K562 (cell line): Measurements from ENCODE around the gene GABRR2. TPM values are rescaled to one million over a fixed set of nuclear protein-coding genes. Genes with fewer than 3 reads are reported as not detected.

ENCODE experiments used
- BRCA1 ChIP-seq, 2 experiments: fragments of 450-650 bp in 1 of 2; sonication (generic) in 1 of 2; formaldehyde crosslinking in 1 of 2; IDR thresholded peaks; 2 replicates each; pipeline versions ENCODE4 v1.5.0 to v1.6.1; 2017 to 2020; ENCODE audit warnings: mild to moderate bottlenecking in 1 of 2, missing genetic modification reagents in 1 of 2
- CREB1 ChIP-seq, 2 experiments: sonication (generic) in 1 of 2; formaldehyde crosslinking in 1 of 2; IDR thresholded peaks; 2 replicates each; pipeline versions ENCODE4 v1.6.1 to v1.8.0; 2012 to 2022; ENCODE audit warnings: inconsistent platforms in 1 of 2, mild to moderate bottlenecking in 1 of 2, missing genetic modification reagents in 1 of 2, moderate library complexity in 1 of 2
- CTBP1 ChIP-seq: fragments of 450-650 bp; IDR thresholded peaks from 2 replicates; pipeline ENCODE4 v1.6.1; 2016; ENCODE audit warnings: borderline replicate concordance
- ESRRA ChIP-seq: fragments of 450-650 bp; IDR thresholded peaks from 2 replicates; pipeline ENCODE4 v1.6.1; 2014; ENCODE audit warnings: low read depth, mild to moderate bottlenecking, moderate library complexity, borderline replicate concordance
- ETV5 ChIP-seq: sonication (generic); formaldehyde crosslinking; IDR thresholded peaks from 2 replicates; pipeline ENCODE4 v1.4.0; 2020; ENCODE audit warnings: low read depth, mild to moderate bottlenecking, missing genetic modification reagents
- GTF2E2 ChIP-seq: fragments of 200-800 bp; sonication (Bioruptor generic); IDR thresholded peaks from 2 replicates; pipeline ENCODE4 v1.6.1; 2016; ENCODE audit warnings: missing genetic modification characterization, missing compliant biosample characterization
- HDAC1 ChIP-seq, 2 experiments: fragments of 450-650 bp; IDR thresholded peaks; 2 replicates each; pipeline ENCODE4 v1.6.1; 2016 to 2017; ENCODE audit warnings: inconsistent platforms in 1 of 2, mild to moderate bottlenecking in 1 of 2, moderate library complexity in 1 of 2
- MTA3 ChIP-seq: fragments of 450-650 bp; formaldehyde crosslinking; IDR thresholded peaks from 2 replicates; pipeline ENCODE4 v1.6.1; 2017; ENCODE audit warnings: mild to moderate bottlenecking, borderline replicate concordance
- NFXL1 ChIP-seq: fragments of 450-650 bp; formaldehyde crosslinking; IDR thresholded peaks from 2 replicates; pipeline ENCODE4 v1.4.0; 2021; ENCODE audit warnings: mild to moderate bottlenecking
- PCBP1 ChIP-seq: fragments of 200-400 bp; formaldehyde crosslinking; IDR thresholded peaks from 2 replicates; pipeline ENCODE4 v1.6.1; 2018; ENCODE audit warnings: mild to moderate bottlenecking, low read depth, low read length; ENCODE audit not compliant: poor library complexity, severe bottlenecking
- RBM14 ChIP-seq: fragments of 200-400 bp; formaldehyde crosslinking; IDR thresholded peaks from 2 replicates; pipeline ENCODE4 v1.6.1; 2018; ENCODE audit warnings: low read depth, mild to moderate bottlenecking, low read length, moderate library complexity, borderline replicate concordance; ENCODE audit not compliant: insufficient read depth
- TRIM25 ChIP-seq: fragments of 450-650 bp; IDR thresholded peaks from 2 replicates; pipeline ENCODE4 v1.7.0; 2016; ENCODE audit warnings: borderline replicate concordance
- ZBTB40 ChIP-seq, 2 experiments: fragments of 450-650 bp in 1 of 2; sonication (generic) in 1 of 2; formaldehyde crosslinking in 1 of 2; IDR thresholded peaks; 2 replicates each; pipeline versions ENCODE4 v1.7.1 to v1.9.0; 2016 to 2022; ENCODE audit warnings: inconsistent platforms in 1 of 2, mild to moderate bottlenecking in 1 of 2, missing genetic modification reagents in 1 of 2
- ZNF232 ChIP-seq: sonication (generic); formaldehyde crosslinking; IDR thresholded peaks from 2 replicates; pipeline ENCODE4 v1.8.0; 2022; ENCODE audit warnings: mild to moderate bottlenecking, missing genetic modification reagents
- ZNF79 ChIP-seq: fragments of 250-450 bp; sonication (Bioruptor Pico); IDR thresholded peaks from 2 replicates; pipeline ENCODE4 v1.4.0; 2020; ENCODE audit warnings: low read depth, mild to moderate bottlenecking, moderate library complexity
- polyA plus RNA-seq, 8 experiments: library from polyadenylated mRNA; depleted of rRNA in 4 of 8; stranded (reverse) in 5 of 8; unstranded in 3 of 8; fragments of >200 nt; fragmentation: Nextera tagmentation in 2 of 8; fragmentation: Illumina TruSeq in 1 of 8; extraction: Ambion mirVana in 2 of 8; extraction: Trizol in 1 of 8; gene quantifications; 2 replicates each; pipeline versions ENCODE4 v1.2.1 to v1.2.3, GENCODE V29; 2011 to 2014; ENCODE audit warnings: inconsistent platforms in 1 of 8, missing spikeins in 1 of 8
- total RNA-seq, 7 experiments: library from RNA; depleted of rRNA in 6 of 7; stranded (reverse); fragments of >200 nt in 6 of 7; fragmentation: Illumina TruSeq in 2 of 7; extraction: Trizol in 2 of 7; gene quantifications; 2 replicates each; pipeline versions ENCODE4 v1.2.1 to v1.2.3, GENCODE V29; 2011 to 2021; ENCODE audit warnings: low replicate concordance in 1 of 7

GABRR2 gene
- total and polyA plus RNA-seq, 9 of the 15 experiments (the other 6 are each of a cell fraction or from before 2014, with no cell fraction given): 0.09 to 0.13 (median 0.10) TPM; not detected in 6

DNA sequence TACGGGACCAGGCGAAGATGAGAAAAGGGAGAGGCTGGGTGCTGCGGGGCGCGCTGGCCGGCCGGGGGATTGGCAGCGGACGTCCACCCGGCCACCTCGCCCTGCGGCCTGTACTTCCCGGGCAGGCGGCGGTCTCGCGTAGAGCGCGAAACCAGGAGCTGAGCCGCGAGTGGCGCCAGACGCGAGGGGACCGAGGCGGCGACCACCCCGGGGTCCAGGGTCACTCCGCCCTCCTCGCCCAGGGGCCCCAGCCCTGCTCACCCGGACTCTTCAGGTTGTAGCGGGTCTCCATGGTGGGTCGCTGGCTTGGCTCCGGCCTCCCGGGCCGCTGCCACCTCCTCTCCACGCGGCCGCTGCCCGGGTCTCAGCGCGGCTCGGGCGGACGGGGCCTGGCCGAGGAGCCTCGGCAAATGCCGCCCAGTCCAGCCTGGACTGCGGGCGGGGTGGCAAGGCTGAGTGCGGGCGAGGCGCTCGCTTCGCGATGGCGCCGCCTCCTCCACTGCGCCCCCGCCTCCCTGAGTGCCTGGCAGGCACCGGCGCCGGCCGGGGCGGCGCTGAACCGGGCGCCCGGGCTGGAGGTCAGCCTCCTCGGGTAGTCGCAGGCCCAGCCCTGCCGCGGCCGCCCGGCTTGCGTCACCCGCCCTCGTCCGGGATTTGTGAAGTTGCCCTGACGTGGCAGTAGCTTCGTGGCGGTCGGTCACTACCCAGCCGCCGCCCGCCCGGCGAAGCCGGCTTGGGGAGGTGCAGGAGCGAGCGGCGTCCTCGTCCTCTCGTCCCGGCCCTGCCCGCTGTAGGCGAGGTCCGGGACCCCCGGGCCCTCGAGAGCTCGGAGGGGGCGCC, 37.4 kb upstream of the GABRR2 start, which contains the start of gene UBE2J1 (continued):
- TF ChIP-seq ZBTB40 (IDR thresholded peaks at IDR 0.05) (no peak), ZBTB40 (CRISPR knock-in tag; IDR thresholded peaks at IDR 0.05) (peak; percentile 18; the same call in 1 of the 2 replicates), GTF2E2 (tag) (peak; percentile 94), BRCA1 (IDR thresholded peaks at IDR 0.05) (no peak), BRCA1 (CRISPR knock-in tag; IDR thresholded peaks at IDR 0.05) (0 out of 2 replicates have a peak, but pooled peaks have one; percentile 69), ESRRA (peak; percentile 57; the same call in 1 of the 2 replicates), HDAC1 (IDR thresholded peaks at IDR 0.05) (peak in 1 of 2 experiments; percentile 40; a peak in 1 of 4 replicates), NFXL1 (CRISPR knock-in tag) (no peak), ZNF79 (no peak), CTBP1 (peak; percentile 77), MTA3 (peak; percentile 87), PCBP1 (peak; percentile 71), ETV5 (peak; percentile 72; the same call in 1 of the 2 replicates), TRIM25 (no peak), RBM14 (no peak), CREB1 (IDR thresholded peaks at IDR 0.05) (peak; percentile 87), CREB1 (CRISPR knock-in tag; IDR thresholded peaks at IDR 0.05) (no peak), ZNF232 (peak; percentile 20; the same call in 1 of the 2 replicates)
